H1 (cell line): Measurements from ENCODE around the gene COL4A2. TPM values are rescaled to one million over a fixed set of nuclear protein-coding genes. Genes with fewer than 3 reads are reported as not detected.

Source experiments
- CTCF ChIA-PET: fragments of 300-600 bp; sonication (Branson Sonifier 250); formaldehyde crosslinking; loops from one replicate; lab custom pipeline; 2021; ENCODE audit not compliant: partially characterized antibody; lab: Charles Lee
- POLR2A ChIA-PET: fragments of 300-600 bp; sonication (Branson Sonifier 250); formaldehyde crosslinking; loops from one replicate; lab custom pipeline; 2021; ENCODE audit warnings: inconsistent platforms; ENCODE audit not compliant: partially characterized antibody; lab: Charles Lee
- DNase-seq, 2 experiments: peaks; one replicate each; pipeline versions ENCODE4 v3.0.0 to v3.0.0-alpha.2; 2010 to 2022; ENCODE audit warnings: low spot score in 2 of 2, low read depth in 1 of 2, mixed read lengths in 1 of 2
- FAIRE-seq: peaks from 2 replicates; lab custom pipeline; 2011; peaks lifted over from hg19 to GRCh38; lab: Jason Lieb, UNC
- H2AFZ ChIP-seq: 2 replicates; pipeline ENCODE4 v1.8.1; 2012; ENCODE audit warnings: low read length, inconsistent platforms
- H2AK5ac ChIP-seq: 2 replicates; pipeline ENCODE4 v1.6.1; 2013; ENCODE audit warnings: low read depth, low read length
- H2BK120ac ChIP-seq: replicated peaks from 2 replicates; pipeline ENCODE3; 2013; ENCODE audit warnings: low read depth, low read length, inconsistent platforms
- H2BK12ac ChIP-seq: 2 replicates; pipeline ENCODE4 v1.6.1; 2013; ENCODE audit warnings: low read depth, low read length
- H2BK15ac ChIP-seq: 2 replicates; pipeline ENCODE4 v1.6.1; 2013; ENCODE audit warnings: low read length
- H2BK20ac ChIP-seq: 2 replicates; pipeline ENCODE4 v1.6.1; 2013; ENCODE audit warnings: low read length
- H2BK5ac ChIP-seq: 2 replicates; pipeline ENCODE4 v1.6.1; 2013; ENCODE audit warnings: low read depth, low read length
- H3K14ac ChIP-seq: 2 replicates; pipeline ENCODE4 v1.6.1; 2013; ENCODE audit warnings: inconsistent platforms; ENCODE audit not compliant: insufficient read length
- H3K18ac ChIP-seq: 2 replicates; pipeline ENCODE4 v1.6.1; 2013; ENCODE audit warnings: low read length; ENCODE audit errors: extremely low read depth
- H3K23ac ChIP-seq: 2 replicates; pipeline ENCODE4 v1.6.1; 2013; ENCODE audit warnings: inconsistent platforms; ENCODE audit not compliant: insufficient read length
- H3K23me2 ChIP-seq: 2 replicates; pipeline ENCODE4 v1.6.1; 2013; ENCODE audit warnings: low read depth, low read length
- H3K27ac ChIP-seq: 2 replicates; pipeline ENCODE4 v1.6.1; 2011; ENCODE audit warnings: low read depth, low read length, inconsistent platforms
- H3K27me3 ChIP-seq, 4 experiments: replicated peaks in 1 of 4; 1 replicate in 1 of 4; 2 replicates in 3 of 4; pipeline versions ENCODE4 v1.6.1 to v1.8.1; 2011 to 2013; ENCODE audit warnings: low read length in 3 of 4, mild to moderate bottlenecking in 3 of 4, inconsistent platforms in 2 of 4, mixed read lengths in 2 of 4, moderate library complexity in 1 of 4; ENCODE audit not compliant: control insufficient read depth in 3 of 4, insufficient read depth in 3 of 4; ENCODE audit errors: extremely low read depth in 1 of 4
- H3K36me3 ChIP-seq, 4 experiments: 2 replicates each; pipeline versions ENCODE4 v1.6.1 to v1.8.1; 2011 to 2013; ENCODE audit warnings: mild to moderate bottlenecking in 4 of 4, low read length in 3 of 4, moderate library complexity in 2 of 4, control low read depth in 1 of 4, inconsistent platforms in 1 of 4; ENCODE audit not compliant: insufficient read depth in 4 of 4, control insufficient read depth in 2 of 4
- H3K4ac ChIP-seq: replicated peaks from 2 replicates; pipeline ENCODE3; 2013; ENCODE audit warnings: low read length, low read depth, mixed read lengths, inconsistent platforms; ENCODE audit not compliant: insufficient read length
- H3K4me1 ChIP-seq, 4 experiments: replicated peaks in 1 of 4; 1 replicate in 1 of 4; 2 replicates in 3 of 4; pipeline versions ENCODE4 v1.6.1 to v1.8.1; 2011 to 2013; ENCODE audit warnings: low read length in 3 of 4, inconsistent platforms in 2 of 4, mixed read lengths in 1 of 4; ENCODE audit not compliant: insufficient read depth in 4 of 4, control insufficient read depth in 3 of 4
- H3K4me2 ChIP-seq, 2 experiments: 2 replicates each; pipeline versions ENCODE4 v1.6.1 to v1.8.1; 2011 to 2013; ENCODE audit warnings: low read depth in 2 of 2, low read length in 2 of 2, control low read depth in 1 of 2, inconsistent platforms in 1 of 2, mild to moderate bottlenecking in 1 of 2; ENCODE audit not compliant: insufficient read depth in 1 of 2
- H3K4me3 ChIP-seq, 4 experiments: fragments of 200-600, 300-600 bp in 1 of 4; sonication (generic), shearing (Covaris generic), sonication (Bioruptor Twin) in 1 of 4; 2 replicates each; pipeline versions ENCODE4 v1.5.1 to v1.8.1; 2011 to 2016; ENCODE audit warnings: low read length in 4 of 4, low read depth in 3 of 4, control low read depth in 2 of 4, inconsistent platforms in 2 of 4, mild to moderate bottlenecking in 2 of 4, mixed read lengths in 1 of 4, moderate library complexity in 1 of 4; ENCODE audit not compliant: insufficient read depth in 2 of 4; ENCODE audit errors: extremely low read depth in 1 of 4
- H3K56ac ChIP-seq: replicated peaks from 2 replicates; pipeline ENCODE3; 2013; ENCODE audit warnings: low read depth, mild to moderate bottlenecking, mixed read lengths, low read length, inconsistent platforms; ENCODE audit not compliant: insufficient read length
- H3K79me1 ChIP-seq: 2 replicates; pipeline ENCODE4 v1.6.1; 2013; ENCODE audit warnings: low read depth, low read length, control low read depth
- H3K79me2 ChIP-seq, 2 experiments: 2 replicates each; pipeline versions ENCODE4 v1.6.1 to v1.8.1; 2012 to 2013; ENCODE audit warnings: low read length in 2 of 2, mild to moderate bottlenecking in 2 of 2, inconsistent platforms in 1 of 2; ENCODE audit not compliant: insufficient read depth in 2 of 2, control insufficient read depth in 1 of 2
- H3K9ac ChIP-seq, 4 experiments: replicated peaks in 1 of 4; 1 replicate in 1 of 4; 2 replicates in 3 of 4; pipeline versions ENCODE4 v1.6.1 to v1.8.1; 2011 to 2013; ENCODE audit warnings: low read depth in 3 of 4, low read length in 3 of 4, control low read depth in 2 of 4, mild to moderate bottlenecking in 2 of 4, moderate library complexity in 2 of 4, inconsistent platforms in 1 of 4; ENCODE audit errors: extremely low read depth in 1 of 4
- H3K9me3 ChIP-seq, 2 experiments: 2 replicates each; pipeline versions ENCODE4 v1.6.1 to v1.8.1; 2012 to 2013; ENCODE audit warnings: mild to moderate bottlenecking in 2 of 2, moderate library complexity in 2 of 2, control low read depth in 1 of 2, inconsistent platforms in 1 of 2, low read depth in 1 of 2, low read length in 1 of 2, mixed read lengths in 1 of 2; ENCODE audit not compliant: insufficient read depth in 2 of 2
- H4K20me1 ChIP-seq, 2 experiments: replicated peaks in 1 of 2; 2 replicates each; pipeline versions ENCODE3 to v1.8.1; 2011 to 2013; ENCODE audit warnings: inconsistent platforms in 2 of 2, low read length in 2 of 2, mild to moderate bottlenecking in 1 of 2; ENCODE audit not compliant: insufficient read depth in 2 of 2, control insufficient read depth in 1 of 2
- H4K5ac ChIP-seq: 2 replicates; pipeline ENCODE4 v1.6.1; 2013; ENCODE audit warnings: low read length, low read depth, mixed read lengths, inconsistent platforms; ENCODE audit not compliant: insufficient read length
- H4K8ac ChIP-seq: 2 replicates; pipeline ENCODE4 v1.8.0; 2013; ENCODE audit warnings: mild to moderate bottlenecking, moderate library complexity, low read length, inconsistent platforms; ENCODE audit not compliant: insufficient read depth; ENCODE audit errors: extremely low read depth
- H4K91ac ChIP-seq: replicated peaks from 2 replicates; pipeline ENCODE3; 2013; ENCODE audit warnings: low read length, mixed read lengths, inconsistent platforms; ENCODE audit not compliant: insufficient read length
- HDAC2 ChIP-seq, 2 experiments: fragments of 300-600 bp in 1 of 2; sonication (generic) in 1 of 2; IDR thresholded peaks; 2 replicates each; pipeline ENCODE4 v1.6.1; 2011 to 2012; ENCODE audit warnings: low read depth in 2 of 2, low read length in 2 of 2, mild to moderate bottlenecking in 2 of 2, moderate library complexity in 2 of 2, borderline replicate concordance in 1 of 2, inconsistent platforms in 1 of 2
- JUN ChIP-seq: IDR thresholded peaks from 2 replicates; pipeline ENCODE4 v1.6.1; 2011; ENCODE audit warnings: low read depth, mild to moderate bottlenecking, improper control_type of control experiment, low read length
- KDM1A ChIP-seq: fragments of 200-600, 300-600 bp; sonication (generic); IDR thresholded peaks from 2 replicates; pipeline ENCODE4 v1.7.1; 2016; ENCODE audit warnings: mild to moderate bottlenecking, low read length, borderline replicate concordance
- POLR2AphosphoS5 ChIP-seq: IDR thresholded peaks from 2 replicates; pipeline ENCODE4 v1.6.1; 2011; ENCODE audit warnings: low read depth, low read length
- RNF2 ChIP-seq: fragments of 200-900, 300-1000 bp; sonication (generic); IDR thresholded peaks from 2 replicates; pipeline ENCODE4 v1.7.1; 2016; ENCODE audit warnings: borderline replicate concordance, low read depth, mild to moderate bottlenecking, antibody characterized with exemption, low read length; ENCODE audit not compliant: poor library complexity, severe bottlenecking; ENCODE audit errors: missing control alignments
- SAP30 ChIP-seq: fragments of 300-600 bp; sonication (generic); IDR thresholded peaks from 2 replicates; pipeline ENCODE4 v1.7.1; 2012; ENCODE audit warnings: low read length, moderate library complexity, mild to moderate bottlenecking, inconsistent platforms; ENCODE audit not compliant: insufficient read depth, insufficient replicate concordance
- SUZ12 ChIP-seq: fragments of 200-600 bp; sonication (generic); IDR thresholded peaks from 2 replicates; pipeline ENCODE4 v1.6.1; 2012; ENCODE audit warnings: mild to moderate bottlenecking, inconsistent platforms, low read length, moderate library complexity, mixed read lengths
- TEAD4 ChIP-seq: IDR thresholded peaks from 2 replicates; pipeline ENCODE4 v1.6.1; 2012; ENCODE audit warnings: low read depth, low read length, inconsistent platforms, mixed read lengths
- WGBS, 2 experiments: shearing (Covaris generic) in 1 of 2; methylation state at CpG; one replicate each; pipeline versions ENCODE4 v1.1.6 to v1.1.7; 2013 to 2015; ENCODE audit warnings: low lambda C conversion rate in 2 of 2, mixed read lengths in 2 of 2, inconsistent platforms in 1 of 2, low coverage in 1 of 2, missing lambda C conversion rate in 1 of 2; ENCODE audit not compliant: insufficient replicate concordance in 2 of 2, insufficient coverage in 1 of 2, insufficient read length in 1 of 2; ENCODE audit errors: extremely low coverage in 1 of 2, missing lambda C conversion rate in 1 of 2; 5-methylcytosine and 5-hydroxymethylcytosine counted together
- polyA plus RNA-seq, 7 experiments: library from polyadenylated mRNA; depleted of rRNA in 3 of 7; stranded (reverse) in 5 of 7; unstranded in 2 of 7; fragments of >200 nt in 5 of 7; fragments of 200-250 nt in 2 of 7; gene quantifications; 1 replicate in 5 of 7; 2 replicates in 1 of 7; 4 replicates in 1 of 7; pipeline versions ENCODE4 v1.2.1 to v1.2.3, GENCODE V29; 2011 to 2013; ENCODE audit warnings: missing spikeins in 2 of 7, mixed read lengths in 2 of 7
- total RNA-seq: library from RNA; stranded (reverse); fragmentation: NEBNext Ultra II Directional; extraction: Animal tissue kit (Norgen Biotek cat#: 25700); gene quantifications from 2 replicates; pipeline ENCODE4 v1.2.1, GENCODE V29; 2021
- TF ChIP-seq, protein P1 (sequence below): IDR thresholded peaks from 2 replicates; pipeline ENCODE4 v1.6.1; 2011; ENCODE audit warnings: low read length, improper control_type of control experiment

COL4A2 gene
- total and polyA plus RNA-seq, 2 of the 8 experiments (the other 6 are each of a cell fraction or from before 2014, with no cell fraction given), result 80.4 to 87.3 TPM

DNA sequence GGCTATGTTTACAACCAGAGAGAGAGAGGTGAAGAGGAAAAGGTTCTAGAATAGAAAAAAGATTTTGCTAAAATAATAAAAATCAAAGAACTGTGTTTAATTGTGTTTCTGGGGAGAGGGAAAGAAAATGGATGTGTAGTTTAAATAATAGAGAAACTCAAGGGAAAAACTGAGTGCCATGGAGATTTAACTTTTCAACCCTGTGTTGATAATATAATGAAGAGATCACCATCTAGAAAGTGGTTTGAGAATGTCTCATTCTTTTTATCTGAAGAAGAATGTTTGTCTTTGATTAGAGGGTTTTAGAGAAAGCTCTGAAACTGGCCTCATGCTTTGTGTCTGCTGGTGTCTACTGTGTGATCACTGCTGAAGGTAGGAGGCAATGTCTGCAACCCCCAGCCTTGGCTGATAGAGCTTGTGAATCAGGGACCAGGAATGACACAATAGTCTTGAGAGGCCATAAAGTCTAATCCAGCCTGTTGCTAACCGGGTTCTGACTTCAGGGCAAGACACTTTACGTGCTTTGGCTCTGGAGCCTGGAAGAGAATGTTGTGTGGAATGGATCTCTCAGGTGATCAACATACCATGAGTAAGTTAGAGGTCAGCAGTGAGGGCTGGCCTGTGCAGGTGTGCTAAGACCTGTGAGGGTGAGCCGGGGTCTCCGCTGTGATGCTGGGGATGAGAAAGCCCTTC is 5.4 kb downstream of the COL4A2 start:
- no peak overlapping the region for H3K56ac ChIP-seq
- H3K4me3 ChIP-seq, result no peak overlapping the region
- peaks cover 3 to 6% (median 5%) of the 10 kb centered on the region in 4 experiments; a peak in 5 of 7 replicates for H3K4me1 ChIP-seq
- DNase-seq (no peak), FAIRE-seq (no peak)
- ChIA-PET POLR2A (interaction anchor here (0.6 to 0.9 kb wide), 2 partner anchors 14 to 29 kb away, joined by 3 read pairs; no protein-coding TSS in a partner anchor), CTCF (interaction anchor here (0.8 to 1.7 kb wide), 5 partner anchors 10 to 47 kb away, joined by 3 to 6 read pairs (median 3); no protein-coding TSS in a partner anchor)
- peaks cover 11% of the 10 kb centered on the region for H3K79me1 ChIP-seq
- H2AK5ac ChIP-seq, result no peak overlapping the region
- H3K23ac ChIP-seq, result no peak overlapping the region
- H3K18ac ChIP-seq, result no peak overlapping the region
- no peak overlapping the region for H2BK20ac ChIP-seq
- H3K27me3 ChIP-seq, result peaks cover 0 to 16% (median 9%) of the 10 kb centered on the region in 4 experiments; a peak in 5 of 7 replicates
- H3K9me3 ChIP-seq, result no peaks in the 10 kb centered on the region
- no peak overlapping the region for H4K91ac ChIP-seq
- 91% methylated on average over 4 of the region's 4 CpGs; no CpG with 5 or more reads in 1 of the 2 experiments for WGBS, 2 experiments
- H3K79me2 ChIP-seq, result peaks cover 5 to 19% of the 10 kb centered on the region in 2 experiments; a peak in 3 of 4 replicates
- H3K4me2 ChIP-seq, result no peak overlapping the region
- no peak overlapping the region; a peak in 1 of 7 replicates for H3K9ac ChIP-seq
- peaks cover 2 to 10% (median 4%) of the 10 kb centered on the region in 4 experiments; a peak in 4 of 8 replicates for H3K36me3 ChIP-seq
- H2BK5ac ChIP-seq, result no peak overlapping the region
- no peak overlapping the region for H2BK15ac ChIP-seq
- no peak overlapping the region for H3K4ac ChIP-seq
- H4K8ac ChIP-seq, result no peak overlapping the region
- H3K14ac ChIP-seq, result no peak overlapping the region
- no peak overlapping the region for H3K27ac ChIP-seq
- H3K23me2 ChIP-seq, result peaks cover 17% of the 10 kb centered on the region
- no peak overlapping the region for H2BK120ac ChIP-seq
- no peak overlapping the region for H4K5ac ChIP-seq
- no peak overlapping the region for H2AFZ ChIP-seq
- peaks cover 5 to 19% of the 10 kb centered on the region in 2 experiments for H4K20me1 ChIP-seq
- H2BK12ac ChIP-seq, result no peak overlapping the region
- TF ChIP-seq KDM1A, result no peak
- TF ChIP-seq, protein P1, sequence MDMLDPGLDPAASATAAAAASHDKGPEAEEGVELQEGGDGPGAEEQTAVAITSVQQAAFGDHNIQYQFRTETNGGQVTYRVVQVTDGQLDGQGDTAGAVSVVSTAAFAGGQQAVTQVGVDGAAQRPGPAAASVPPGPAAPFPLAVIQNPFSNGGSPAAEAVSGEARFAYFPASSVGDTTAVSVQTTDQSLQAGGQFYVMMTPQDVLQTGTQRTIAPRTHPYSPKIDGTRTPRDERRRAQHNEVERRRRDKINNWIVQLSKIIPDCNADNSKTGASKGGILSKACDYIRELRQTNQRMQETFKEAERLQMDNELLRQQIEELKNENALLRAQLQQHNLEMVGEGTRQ, result no peak
- no peak for TF ChIP-seq SUZ12
- TF ChIP-seq SAP30, result no peak
- no peak for TF ChIP-seq RNF2
- TF ChIP-seq JUN, result no peak
- no peak for TF ChIP-seq TEAD4
- TF ChIP-seq HDAC2 (IDR thresholded peaks at IDR 0.05; ENCODE audit: borderline replicate concordance in 1 of 2, low read depth in 2 of 2, low read length in 2 of 2), result no peak
- no peak for TF ChIP-seq POLR2AphosphoS5
